Trophoblast cell (in vitro differentiated cells and primary cell): ENCODE measurements around the gene SPATS2L.

Experiments
- DNase-seq, 2 donors: peaks; one replicate each; pipeline ENCODE4 v3.0.0-alpha.2; 2016
- H2AFZ ChIP-seq: 2 replicates; pipeline ENCODE4 v1.6.1; 2013; ENCODE audit warnings: low read length, moderate library complexity, mild to moderate bottlenecking; ENCODE audit not compliant: insufficient read depth, poor library complexity
- H2AK5ac ChIP-seq: 2 replicates; pipeline ENCODE4 v1.6.1; 2013; ENCODE audit warnings: mild to moderate bottlenecking, low read length
- H2BK120ac ChIP-seq: 2 replicates; pipeline ENCODE4 v1.6.1; 2013; ENCODE audit warnings: low read length, mild to moderate bottlenecking, moderate library complexity; ENCODE audit not compliant: insufficient read depth, poor library complexity
- H2BK12ac ChIP-seq: 2 replicates; pipeline ENCODE4 v1.6.1; 2013; ENCODE audit warnings: mild to moderate bottlenecking, low read length, moderate library complexity
- H2BK5ac ChIP-seq: 2 replicates; pipeline ENCODE4 v1.6.1; 2013; ENCODE audit warnings: low read length, low read depth, moderate library complexity, mild to moderate bottlenecking; ENCODE audit not compliant: poor library complexity
- H3K14ac ChIP-seq: 2 replicates; pipeline ENCODE4 v1.6.1; 2013; ENCODE audit warnings: mild to moderate bottlenecking, low read length
- H3K18ac ChIP-seq: 2 replicates; pipeline ENCODE4 v1.6.1; 2013; ENCODE audit warnings: mild to moderate bottlenecking, low read length
- H3K23ac ChIP-seq: 2 replicates; pipeline ENCODE4 v1.6.1; 2013; ENCODE audit warnings: low read length
- H3K27ac ChIP-seq: 2 replicates; pipeline ENCODE4 v1.5.1; 2013; ENCODE audit warnings: low read depth, mild to moderate bottlenecking, inconsistent platforms, low read length, moderate library complexity
- H3K27me3 ChIP-seq: 2 replicates; pipeline ENCODE4 v1.6.1; 2013; ENCODE audit warnings: inconsistent platforms, mild to moderate bottlenecking, low read length, moderate library complexity; ENCODE audit not compliant: insufficient read depth
- H3K36me3 ChIP-seq, 2 experiments: 1 replicate in 1 of 2; 2 replicates in 1 of 2; pipeline ENCODE4 v1.6.1; 2013; ENCODE audit warnings: low read length in 2 of 2, mild to moderate bottlenecking in 2 of 2, moderate library complexity in 1 of 2; ENCODE audit not compliant: insufficient read depth in 2 of 2, control insufficient read depth in 1 of 2
- H3K4ac ChIP-seq: 2 replicates; pipeline ENCODE4 v1.6.1; 2013; ENCODE audit warnings: low read depth, mild to moderate bottlenecking, low read length, moderate library complexity
- H3K4me1 ChIP-seq, 2 experiments: 1 replicate in 1 of 2; 2 replicates in 1 of 2; pipeline ENCODE4 v1.6.1; 2013; ENCODE audit warnings: low read length in 2 of 2, mild to moderate bottlenecking in 2 of 2, moderate library complexity in 1 of 2; ENCODE audit not compliant: insufficient read depth in 2 of 2, control insufficient read depth in 1 of 2
- H3K4me2 ChIP-seq: 2 replicates; pipeline ENCODE4 v1.6.1; 2013; ENCODE audit warnings: inconsistent platforms, mild to moderate bottlenecking, low read length, moderate library complexity
- H3K4me3 ChIP-seq: 2 replicates; pipeline ENCODE4 v1.5.1; 2013; ENCODE audit warnings: mild to moderate bottlenecking, low read depth, low read length, inconsistent platforms
- H3K79me1 ChIP-seq: one replicate; pipeline ENCODE4 v1.6.1; 2013; ENCODE audit warnings: low read length
- H3K79me2 ChIP-seq: 2 replicates; pipeline ENCODE4 v1.6.1; 2013; ENCODE audit warnings: low read length, mild to moderate bottlenecking; ENCODE audit not compliant: control insufficient read depth, insufficient read depth, poor library complexity
- H3K9ac ChIP-seq: 2 replicates; pipeline ENCODE4 v1.6.1; 2013; ENCODE audit warnings: mild to moderate bottlenecking, low read length
- H3K9me3 ChIP-seq: 2 replicates; pipeline ENCODE4 v1.6.1; 2013; ENCODE audit warnings: low read depth, mild to moderate bottlenecking, control low read depth, inconsistent platforms, low read length; ENCODE audit not compliant: insufficient read depth
- H4K12ac ChIP-seq: 2 replicates; pipeline ENCODE4 v1.6.1; 2013; ENCODE audit warnings: low read depth, mild to moderate bottlenecking, low read length, moderate library complexity
- H4K8ac ChIP-seq: 2 replicates; pipeline ENCODE4 v1.6.1; 2013; ENCODE audit warnings: low read depth, mild to moderate bottlenecking, low read length, moderate library complexity
- H4K91ac ChIP-seq: one replicate; pipeline ENCODE4 v1.6.1; 2013; ENCODE audit warnings: low read depth, mild to moderate bottlenecking, low read length, moderate library complexity
- WGBS: extraction: QIAGEN DNeasy Blood & Tissue Kit; methylation state at CpG from one replicate; pipeline ENCODE4 v1.1.7; 2013; ENCODE audit warnings: missing lambda C conversion rate; ENCODE audit not compliant: insufficient read length, insufficient coverage; ENCODE audit errors: extremely low coverage; 5-methylcytosine and 5-hydroxymethylcytosine counted together

The SPATS2L gene

GRCh38 chr2:200306931-200307723, 634 bp downstream of the SPATS2L start:
- Histone ChIP-seq H2BK5ac (peak overlapping the region; percentile 98), H3K9ac (peak overlapping the region; percentile 99), H3K4me2 (peak overlapping the region; percentile 72), H3K36me3 (no peaks in the 10 kb centered on the region), H3K14ac (peak overlapping the region; percentile 99), H2BK12ac (peak overlapping the region; percentile 76), H3K4me1 (peaks cover 10 to 11% of the 10 kb centered on the region in 2 experiments), H3K79me1 (peaks cover 21% of the 10 kb centered on the region), H3K4me3 (peak overlapping the region; percentile 99), H3K27ac (peak overlapping the region; percentile 98), H3K9me3 (no peaks in the 10 kb centered on the region), H4K12ac (peak overlapping the region; percentile 92), H3K18ac (peak overlapping the region; percentile 99), H4K91ac (peak overlapping the region; percentile 99), H3K27me3 (no peaks in the 10 kb centered on the region), H2BK120ac (peak overlapping the region; percentile 99), H4K8ac (peak overlapping the region; percentile 96), H3K4ac (peak overlapping the region; percentile 100), H2AFZ (peak overlapping the region; percentile 73), H3K79me2 (peaks cover 20% of the 10 kb centered on the region), H3K23ac (peak overlapping the region; percentile 67), H2AK5ac (peak overlapping the region; percentile 44)
- peak; percentile 27 to 63 for DNase-seq
- no CpG with 5 or more reads among the region's 120 CpGs for WGBS

GRCh38 chr2:200307724-200308545, 1.4 kb downstream of the SPATS2L start:
- H2AK5ac ChIP-seq: no peak overlapping the region
- no CpG with 5 or more reads among the region's 20 CpGs for WGBS

DNA sequence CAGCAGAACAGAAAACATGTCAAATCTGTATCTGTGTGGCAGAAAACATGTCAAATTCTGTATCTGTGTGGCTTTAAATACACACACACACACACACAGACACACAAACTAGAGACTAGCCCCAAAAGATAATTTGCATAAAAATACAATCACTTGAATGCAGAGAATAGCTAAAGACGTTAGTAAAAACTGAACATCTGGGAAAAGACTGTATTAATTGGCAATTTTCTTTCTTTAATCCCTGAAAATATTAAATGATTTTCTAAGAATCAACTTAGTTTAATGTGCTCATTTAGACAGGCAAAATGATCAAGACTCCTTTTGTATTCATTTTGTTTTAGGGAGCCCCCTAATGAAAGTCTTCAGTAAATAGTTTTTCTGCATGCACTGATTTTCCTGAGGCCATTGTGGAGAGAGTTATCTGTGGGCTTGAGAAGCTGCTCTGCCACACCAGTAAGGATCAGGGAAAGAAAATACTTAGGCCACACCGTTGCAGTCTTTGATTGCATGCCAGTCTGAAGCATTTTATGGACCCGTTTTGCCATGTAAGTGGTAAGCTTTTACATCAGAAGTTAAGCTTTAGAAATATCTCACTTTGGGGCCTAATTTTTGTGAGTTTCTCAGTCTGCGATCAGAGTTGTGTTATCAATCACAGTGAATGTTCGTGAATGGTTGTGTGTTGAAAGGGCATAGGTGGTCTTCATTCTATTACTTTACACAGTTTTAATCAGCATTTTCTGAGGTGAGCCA, 2.2 kb downstream of the SPATS2L start:
- Histone ChIP-seq H3K14ac (no peak overlapping the region), H3K4me1 (peaks cover 6 to 11% of the 10 kb centered on the region in 2 experiments), H2BK5ac (no peak overlapping the region), H2BK120ac (no peak overlapping the region), H3K79me1 (peaks cover 19% of the 10 kb centered on the region), H3K9me3 (no peaks in the 10 kb centered on the region), H4K8ac (no peak overlapping the region), H3K4ac (peak overlapping the region; percentile 29), H3K36me3 (no peaks in the 10 kb centered on the region), H4K91ac (no peak overlapping the region), H3K27me3 (no peaks in the 10 kb centered on the region), H3K4me2 (peak overlapping the region; percentile 80), H3K18ac (no peak overlapping the region), H2AK5ac (no peak overlapping the region), H3K23ac (no peak overlapping the region), H3K79me2 (peaks cover 24% of the 10 kb centered on the region), H3K4me3 (no peak overlapping the region), H2AFZ (no peak overlapping the region), H4K12ac (no peak overlapping the region), H2BK12ac (no peak overlapping the region), H3K9ac (peak overlapping the region; percentile 50), H3K27ac (peak overlapping the region; percentile 42)
- WGBS: no CpG with 5 or more reads among the region's 5 CpGs
- no peak for DNase-seq

More at GRCh38 chr2:200307724-200308545, 1.4 kb downstream of the SPATS2L start:
- Histone ChIP-seq H3K18ac (peak overlapping the region; percentile 99), H3K4ac (peak overlapping the region; percentile 100), H2BK120ac (peak overlapping the region; percentile 99), H2BK5ac (peak overlapping the region; percentile 98), H4K12ac (no peak overlapping the region), H3K23ac (peak overlapping the region; percentile 67), H3K36me3 (no peaks in the 10 kb centered on the region), H3K9me3 (no peaks in the 10 kb centered on the region), H3K79me2 (peaks cover 23% of the 10 kb centered on the region), H3K4me3 (peak overlapping the region; percentile 99), H2AFZ (no peak overlapping the region), H3K14ac (peak overlapping the region; percentile 99), H4K8ac (peak overlapping the region; percentile 96), H3K4me2 (peak overlapping the region; percentile 72), H2BK12ac (no peak overlapping the region), H3K27ac (peak overlapping the region; percentile 98), H3K9ac (peak overlapping the region; percentile 99), H4K91ac (peak overlapping the region; percentile 99), H3K27me3 (no peaks in the 10 kb centered on the region), H3K79me1 (peaks cover 21% of the 10 kb centered on the region), H3K4me1 (peaks cover 7 to 10% of the 10 kb centered on the region in 2 experiments)
- DNase-seq: no peak
